Measurements from ENCODE around the gene CROCC2. TPM values are rescaled to one million over a fixed set of nuclear protein-coding genes. Genes with fewer than 3 reads are reported as not detected.

CROCC2 gene
- total and polyA plus RNA-seq, 2 of the 13 experiments (the other 11 are each of a cell fraction or from before 2014, with no cell fraction given), result not detected

DNA sequence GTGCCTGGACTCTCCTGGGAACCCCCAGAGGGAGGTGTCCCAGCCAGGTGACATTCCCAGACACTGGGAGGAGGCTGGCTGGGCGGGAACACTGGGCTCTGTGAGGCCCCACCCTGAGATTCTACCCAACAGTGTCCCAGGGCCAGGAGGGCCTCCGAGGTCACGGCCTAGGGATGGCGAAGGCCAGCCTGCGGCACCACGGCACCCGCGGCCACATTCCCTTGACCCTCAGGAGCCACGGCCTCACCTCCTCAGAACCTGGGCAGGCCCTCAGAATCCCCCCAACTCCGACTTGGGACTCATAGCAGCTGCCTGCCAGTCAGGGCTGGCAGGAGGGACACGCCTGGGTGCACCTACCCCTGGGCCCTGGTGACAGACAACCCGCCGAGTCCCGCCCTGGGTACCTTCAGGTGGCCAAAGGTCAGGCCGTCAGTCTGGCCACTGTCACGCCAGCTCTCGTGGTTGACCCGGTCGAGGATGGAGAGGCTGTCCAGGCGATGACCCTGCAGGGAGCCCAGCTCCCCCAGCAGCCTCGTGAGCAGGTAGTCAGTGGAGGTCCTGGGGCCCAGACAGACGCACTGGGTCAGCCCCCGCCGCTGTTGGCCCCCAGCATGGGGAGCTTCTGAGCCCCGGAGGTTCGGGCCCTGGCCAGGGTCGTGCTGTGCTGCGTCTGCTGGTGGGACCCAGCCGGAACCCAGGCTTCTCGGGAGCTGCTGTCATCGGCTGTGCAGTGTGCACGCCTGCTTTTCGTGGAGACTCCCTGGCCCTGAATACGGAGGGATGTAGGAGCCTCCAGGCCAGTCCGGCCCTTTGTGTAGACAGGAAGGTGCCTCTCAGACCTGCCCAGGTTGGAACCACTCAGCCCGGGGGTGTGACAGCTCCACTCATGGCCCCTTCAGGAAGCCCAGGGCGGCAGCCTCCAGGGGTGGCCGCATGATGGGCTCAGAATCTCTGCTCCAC lies 16.3 kb upstream of the CROCC2 start (continued):
- no peak for TF ChIP-seq ZUFSP (CRISPR knock-in tag; IDR thresholded peaks at IDR 0.05; ENCODE audit: borderline replicate concordance)
- no peak for TF ChIP-seq ZNF780A (CRISPR knock-in tag; IDR thresholded peaks at IDR 0.05)
- TF ChIP-seq SAP130 (CRISPR knock-in tag; IDR thresholded peaks at IDR 0.05; ENCODE audit: low read depth), result peak; percentile 17; the same call in 1 of the 2 replicates
- TF ChIP-seq SRSF4 (IDR thresholded peaks at IDR 0.05; ENCODE audit: low read depth, low read length, poor library complexity, severe bottlenecking), result no peak
- TF ChIP-seq ZNF235 (CRISPR knock-in tag; IDR thresholded peaks at IDR 0.05; ENCODE audit: borderline replicate concordance), result no peak
- TF ChIP-seq, protein P1, sequence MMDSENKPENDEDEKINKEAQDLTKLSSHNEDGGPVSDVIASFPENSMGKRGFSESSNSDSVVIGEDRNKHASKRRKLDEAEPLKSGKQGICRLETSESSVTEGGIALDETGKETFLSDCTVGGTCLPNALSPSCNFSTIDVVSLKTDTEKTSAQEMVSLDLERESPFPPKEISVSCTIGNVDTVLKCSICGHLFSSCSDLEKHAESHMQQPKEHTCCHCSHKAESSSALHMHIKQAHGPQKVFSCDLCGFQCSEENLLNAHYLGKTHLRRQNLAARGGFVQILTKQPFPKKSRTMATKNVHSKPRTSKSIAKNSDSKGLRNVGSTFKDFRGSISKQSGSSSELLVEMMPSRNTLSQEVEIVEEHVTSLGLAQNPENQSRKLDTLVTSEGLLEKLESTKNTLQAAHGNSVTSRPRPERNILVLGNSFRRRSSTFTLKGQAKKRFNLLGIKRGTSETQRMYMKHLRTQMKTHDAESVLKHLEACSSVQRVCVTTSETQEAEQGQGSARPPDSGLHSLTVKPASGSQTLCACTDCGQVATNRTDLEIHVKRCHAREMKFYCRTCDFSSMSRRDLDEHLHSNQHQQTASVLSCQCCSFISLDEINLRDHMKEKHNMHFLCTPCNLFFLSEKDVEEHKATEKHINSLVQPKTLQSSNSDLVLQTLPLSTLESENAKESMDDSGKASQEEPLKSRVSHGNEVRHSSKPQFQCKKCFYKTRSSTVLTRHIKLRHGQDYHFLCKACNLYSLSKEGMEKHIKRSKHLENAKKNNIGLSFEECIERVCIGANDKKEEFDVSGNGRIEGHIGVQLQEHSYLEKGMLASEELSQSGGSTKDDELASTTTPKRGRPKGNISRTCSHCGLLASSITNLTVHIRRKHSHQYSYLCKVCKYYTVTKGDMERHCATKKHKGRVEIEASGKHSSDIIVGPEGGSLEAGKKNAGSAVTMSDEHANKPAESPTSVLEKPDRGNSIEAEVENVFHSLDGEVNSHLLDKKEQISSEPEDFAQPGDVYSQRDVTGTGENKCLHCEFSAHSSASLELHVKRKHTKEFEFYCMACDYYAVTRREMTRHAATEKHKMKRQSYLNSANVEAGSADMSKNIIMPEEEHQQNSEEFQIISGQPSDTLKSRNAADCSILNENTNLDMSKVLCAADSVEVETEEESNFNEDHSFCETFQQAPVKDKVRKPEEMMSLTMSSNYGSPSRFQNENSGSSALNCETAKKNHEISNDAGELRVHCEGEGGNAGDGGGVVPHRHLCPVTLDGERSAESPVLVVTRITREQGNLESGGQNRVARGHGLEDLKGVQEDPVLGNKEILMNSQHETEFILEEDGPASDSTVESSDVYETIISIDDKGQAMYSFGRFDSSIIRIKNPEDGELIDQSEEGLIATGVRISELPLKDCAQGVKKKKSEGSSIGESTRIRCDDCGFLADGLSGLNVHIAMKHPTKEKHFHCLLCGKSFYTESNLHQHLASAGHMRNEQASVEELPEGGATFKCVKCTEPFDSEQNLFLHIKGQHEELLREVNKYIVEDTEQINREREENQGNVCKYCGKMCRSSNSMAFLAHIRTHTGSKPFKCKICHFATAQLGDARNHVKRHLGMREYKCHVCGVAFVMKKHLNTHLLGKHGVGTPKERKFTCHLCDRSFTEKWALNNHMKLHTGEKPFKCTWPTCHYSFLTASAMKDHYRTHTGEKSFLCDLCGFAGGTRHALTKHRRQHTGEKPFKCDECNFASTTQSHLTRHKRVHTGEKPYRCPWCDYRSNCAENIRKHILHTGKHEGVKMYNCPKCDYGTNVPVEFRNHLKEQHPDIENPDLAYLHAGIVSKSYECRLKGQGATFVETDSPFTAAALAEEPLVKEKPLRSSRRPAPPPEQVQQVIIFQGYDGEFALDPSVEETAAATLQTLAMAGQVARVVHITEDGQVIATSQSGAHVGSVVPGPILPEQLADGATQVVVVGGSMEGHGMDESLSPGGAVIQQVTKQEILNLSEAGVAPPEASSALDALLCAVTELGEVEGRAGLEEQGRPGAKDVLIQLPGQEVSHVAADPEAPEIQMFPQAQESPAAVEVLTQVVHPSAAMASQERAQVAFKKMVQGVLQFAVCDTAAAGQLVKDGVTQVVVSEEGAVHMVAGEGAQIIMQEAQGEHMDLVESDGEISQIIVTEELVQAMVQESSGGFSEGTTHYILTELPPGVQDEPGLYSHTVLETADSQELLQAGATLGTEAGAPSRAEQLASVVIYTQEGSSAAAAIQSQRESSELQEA (CRISPR knock-in tag; IDR thresholded peaks at IDR 0.05; ENCODE audit: not compliant biosample characterization), result no peak
- TF ChIP-seq MAX (IDR thresholded peaks at IDR 0.05), result peak; percentile 70
- TF ChIP-seq TRIM24 (CRISPR knock-in tag; IDR thresholded peaks at IDR 0.05), result no peak
- TF ChIP-seq ZNF138 (CRISPR knock-in tag; IDR thresholded peaks at IDR 0.05; ENCODE audit: low read depth), result no peak
- TF ChIP-seq MAFG (CRISPR knock-in tag; IDR thresholded peaks at IDR 0.05), result no peak
- no peak for TF ChIP-seq ZNF292 (CRISPR knock-in tag; IDR thresholded peaks at IDR 0.05; ENCODE audit: borderline replicate concordance, low read depth)
- TF ChIP-seq CCDC6 (CRISPR knock-in tag; IDR thresholded peaks at IDR 0.05), result no peak
- TF ChIP-seq ARID5B (CRISPR knock-in tag; IDR thresholded peaks at IDR 0.05), result no peak

All from HepG2 (cell line).